ENCODE measurements around the gene RFLNA. TPM values are rescaled to one million over a fixed set of nuclear protein-coding genes. Genes with fewer than 3 reads are reported as not detected.

Gene RFLNA
- total and polyA plus RNA-seq, 2 experiments from 2014 or later: 3.9 to 20.4 TPM

DNA sequence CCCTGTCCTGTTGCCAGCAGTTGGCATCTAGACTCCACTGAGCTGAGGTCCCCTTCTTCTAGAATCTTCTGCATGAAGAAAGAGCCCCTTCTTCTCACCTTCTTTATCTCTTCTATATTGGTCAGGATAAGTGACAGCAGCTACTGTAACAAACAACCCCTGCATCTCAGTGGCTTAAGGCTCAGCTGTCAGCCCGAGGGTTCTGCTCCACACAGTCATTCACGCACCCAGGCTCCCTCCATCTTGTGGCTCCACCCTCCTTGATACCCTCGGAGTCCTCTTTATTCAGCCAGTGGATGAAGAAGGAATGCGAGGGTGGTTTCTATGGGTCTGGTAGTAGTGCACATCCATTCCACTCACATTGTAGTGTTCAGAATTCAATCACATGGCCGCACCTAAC is 10.5 kb upstream of the RFLNA start (continued):
- TF ChIP-seq, protein P1, sequence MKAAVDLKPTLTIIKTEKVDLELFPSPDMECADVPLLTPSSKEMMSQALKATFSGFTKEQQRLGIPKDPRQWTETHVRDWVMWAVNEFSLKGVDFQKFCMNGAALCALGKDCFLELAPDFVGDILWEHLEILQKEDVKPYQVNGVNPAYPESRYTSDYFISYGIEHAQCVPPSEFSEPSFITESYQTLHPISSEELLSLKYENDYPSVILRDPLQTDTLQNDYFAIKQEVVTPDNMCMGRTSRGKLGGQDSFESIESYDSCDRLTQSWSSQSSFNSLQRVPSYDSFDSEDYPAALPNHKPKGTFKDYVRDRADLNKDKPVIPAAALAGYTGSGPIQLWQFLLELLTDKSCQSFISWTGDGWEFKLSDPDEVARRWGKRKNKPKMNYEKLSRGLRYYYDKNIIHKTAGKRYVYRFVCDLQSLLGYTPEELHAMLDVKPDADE (IDR thresholded peaks at IDR 0.05): no peak
- TF ChIP-seq POLR2AphosphoS5 (IDR thresholded peaks at IDR 0.05; ENCODE audit: low read depth): no peak
- TF ChIP-seq, protein P2, sequence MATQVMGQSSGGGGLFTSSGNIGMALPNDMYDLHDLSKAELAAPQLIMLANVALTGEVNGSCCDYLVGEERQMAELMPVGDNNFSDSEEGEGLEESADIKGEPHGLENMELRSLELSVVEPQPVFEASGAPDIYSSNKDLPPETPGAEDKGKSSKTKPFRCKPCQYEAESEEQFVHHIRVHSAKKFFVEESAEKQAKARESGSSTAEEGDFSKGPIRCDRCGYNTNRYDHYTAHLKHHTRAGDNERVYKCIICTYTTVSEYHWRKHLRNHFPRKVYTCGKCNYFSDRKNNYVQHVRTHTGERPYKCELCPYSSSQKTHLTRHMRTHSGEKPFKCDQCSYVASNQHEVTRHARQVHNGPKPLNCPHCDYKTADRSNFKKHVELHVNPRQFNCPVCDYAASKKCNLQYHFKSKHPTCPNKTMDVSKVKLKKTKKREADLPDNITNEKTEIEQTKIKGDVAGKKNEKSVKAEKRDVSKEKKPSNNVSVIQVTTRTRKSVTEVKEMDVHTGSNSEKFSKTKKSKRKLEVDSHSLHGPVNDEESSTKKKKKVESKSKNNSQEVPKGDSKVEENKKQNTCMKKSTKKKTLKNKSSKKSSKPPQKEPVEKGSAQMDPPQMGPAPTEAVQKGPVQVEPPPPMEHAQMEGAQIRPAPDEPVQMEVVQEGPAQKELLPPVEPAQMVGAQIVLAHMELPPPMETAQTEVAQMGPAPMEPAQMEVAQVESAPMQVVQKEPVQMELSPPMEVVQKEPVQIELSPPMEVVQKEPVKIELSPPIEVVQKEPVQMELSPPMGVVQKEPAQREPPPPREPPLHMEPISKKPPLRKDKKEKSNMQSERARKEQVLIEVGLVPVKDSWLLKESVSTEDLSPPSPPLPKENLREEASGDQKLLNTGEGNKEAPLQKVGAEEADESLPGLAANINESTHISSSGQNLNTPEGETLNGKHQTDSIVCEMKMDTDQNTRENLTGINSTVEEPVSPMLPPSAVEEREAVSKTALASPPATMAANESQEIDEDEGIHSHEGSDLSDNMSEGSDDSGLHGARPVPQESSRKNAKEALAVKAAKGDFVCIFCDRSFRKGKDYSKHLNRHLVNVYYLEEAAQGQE (IDR thresholded peaks at IDR 0.05; ENCODE audit: unreplicated experiment): no peak
- TF ChIP-seq ZNF331 (CRISPR knock-in tag; IDR thresholded peaks at IDR 0.05; ENCODE audit: low read depth): no peak
- TF ChIP-seq, protein P3, sequence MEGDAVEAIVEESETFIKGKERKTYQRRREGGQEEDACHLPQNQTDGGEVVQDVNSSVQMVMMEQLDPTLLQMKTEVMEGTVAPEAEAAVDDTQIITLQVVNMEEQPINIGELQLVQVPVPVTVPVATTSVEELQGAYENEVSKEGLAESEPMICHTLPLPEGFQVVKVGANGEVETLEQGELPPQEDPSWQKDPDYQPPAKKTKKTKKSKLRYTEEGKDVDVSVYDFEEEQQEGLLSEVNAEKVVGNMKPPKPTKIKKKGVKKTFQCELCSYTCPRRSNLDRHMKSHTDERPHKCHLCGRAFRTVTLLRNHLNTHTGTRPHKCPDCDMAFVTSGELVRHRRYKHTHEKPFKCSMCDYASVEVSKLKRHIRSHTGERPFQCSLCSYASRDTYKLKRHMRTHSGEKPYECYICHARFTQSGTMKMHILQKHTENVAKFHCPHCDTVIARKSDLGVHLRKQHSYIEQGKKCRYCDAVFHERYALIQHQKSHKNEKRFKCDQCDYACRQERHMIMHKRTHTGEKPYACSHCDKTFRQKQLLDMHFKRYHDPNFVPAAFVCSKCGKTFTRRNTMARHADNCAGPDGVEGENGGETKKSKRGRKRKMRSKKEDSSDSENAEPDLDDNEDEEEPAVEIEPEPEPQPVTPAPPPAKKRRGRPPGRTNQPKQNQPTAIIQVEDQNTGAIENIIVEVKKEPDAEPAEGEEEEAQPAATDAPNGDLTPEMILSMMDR (conservative IDR thresholded peaks at IDR 0.05; ENCODE audit: low read depth in 2 of 2): no peak
- no peak for TF ChIP-seq CREB1 (CRISPR knock-in tag; IDR thresholded peaks at IDR 0.05; ENCODE audit: low read depth)
- no peak for TF ChIP-seq STAT1 (IDR thresholded peaks at IDR 0.05; ENCODE audit: unreplicated experiment)
- no peak for TF ChIP-seq JUNB (IDR thresholded peaks at IDR 0.05; ENCODE audit: unreplicated experiment)

DNA sequence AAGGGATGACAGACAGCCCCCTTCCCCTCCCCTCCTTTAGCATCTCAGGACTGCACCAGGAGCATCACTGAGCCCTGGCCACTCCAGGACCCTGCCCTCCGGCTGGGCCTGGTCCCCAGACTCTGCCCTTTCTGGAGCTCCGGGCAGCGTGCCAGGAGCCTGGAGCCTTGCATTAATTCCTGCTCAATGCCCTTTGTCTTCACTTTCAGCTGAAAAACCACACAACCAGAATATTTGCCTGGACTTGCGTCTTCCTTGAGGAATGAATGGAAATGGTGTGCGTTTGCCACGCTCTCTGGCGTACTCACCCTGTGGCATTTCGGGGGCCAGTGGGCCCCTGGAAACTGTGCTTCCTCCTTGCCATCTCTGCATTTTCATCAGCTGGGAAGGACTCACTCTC is 8.5 kb upstream of the RFLNA start:
- peaks cover 3% of the 10 kb centered on the region; the same call in 1 of the 3 replicates for H3K36me3 Mint-ChIP-seq (ENCODE audit: low read depth)
- H3K4me2 ChIP-seq: no peak overlapping the region
- no peaks in the 10 kb centered on the region for H3K79me2 ChIP-seq (replicated peaks; ENCODE audit: insufficient read depth)
- peaks cover 9% of the 10 kb centered on the region; the same call in 1 of the 2 replicates for H3K4me1 ChIP-seq (ENCODE audit: insufficient read depth)
- H2AFZ ChIP-seq: no peak overlapping the region
- peaks cover 2% of the 10 kb centered on the region; the same call in 1 of the 3 replicates for H3K4me1 Mint-ChIP-seq
- H3K4me3 ChIP-seq: no peak overlapping the region
- peaks cover 2% of the 10 kb centered on the region; the same call in 1 of the 2 replicates for H3F3A ChIP-seq (replicated peaks; ENCODE audit: low read depth)
- peaks cover 11% of the 10 kb centered on the region for H3K27me3 Mint-ChIP-seq (ENCODE audit: insufficient read depth, low read depth, poor library complexity)
- DNase-seq (ENCODE audit: low spot score): no peak
- no peak overlapping the region for H3K27ac ChIP-seq (ENCODE audit: low read depth)
- no peaks in the 10 kb centered on the region for H4K20me1 ChIP-seq (replicated peaks; ENCODE audit: insufficient read depth)
- H3K4me3 Mint-ChIP-seq: no peak overlapping the region
- H3K9me2 ChIP-seq (ENCODE audit: insufficient read depth): no peaks in the 10 kb centered on the region
- no peak overlapping the region for H3K27ac Mint-ChIP-seq
- peaks cover 25% of the 10 kb centered on the region for H3K9me3 Mint-ChIP-seq
- H3K36me3 ChIP-seq (ENCODE audit: insufficient read depth): 0 out of 2 replicates have a peak, but pooled peaks cover 5% of the 10 kb centered on the region
- H3K27me3 ChIP-seq (ENCODE audit: insufficient read depth): no peaks in the 10 kb centered on the region
- ATAC-seq: no peak
- TF ChIP-seq, protein P1 (IDR thresholded peaks at IDR 0.05): no peak
- TF ChIP-seq JUNB (IDR thresholded peaks at IDR 0.05; ENCODE audit: unreplicated experiment) (no peak), POLR2AphosphoS5 (IDR thresholded peaks at IDR 0.05; ENCODE audit: low read depth) (no peak), ZNF331 (CRISPR knock-in tag; IDR thresholded peaks at IDR 0.05; ENCODE audit: low read depth) (no peak), ZNF114 (CRISPR knock-in tag; IDR thresholded peaks at IDR 0.05) (no peak)
- TF ChIP-seq, protein P4, sequence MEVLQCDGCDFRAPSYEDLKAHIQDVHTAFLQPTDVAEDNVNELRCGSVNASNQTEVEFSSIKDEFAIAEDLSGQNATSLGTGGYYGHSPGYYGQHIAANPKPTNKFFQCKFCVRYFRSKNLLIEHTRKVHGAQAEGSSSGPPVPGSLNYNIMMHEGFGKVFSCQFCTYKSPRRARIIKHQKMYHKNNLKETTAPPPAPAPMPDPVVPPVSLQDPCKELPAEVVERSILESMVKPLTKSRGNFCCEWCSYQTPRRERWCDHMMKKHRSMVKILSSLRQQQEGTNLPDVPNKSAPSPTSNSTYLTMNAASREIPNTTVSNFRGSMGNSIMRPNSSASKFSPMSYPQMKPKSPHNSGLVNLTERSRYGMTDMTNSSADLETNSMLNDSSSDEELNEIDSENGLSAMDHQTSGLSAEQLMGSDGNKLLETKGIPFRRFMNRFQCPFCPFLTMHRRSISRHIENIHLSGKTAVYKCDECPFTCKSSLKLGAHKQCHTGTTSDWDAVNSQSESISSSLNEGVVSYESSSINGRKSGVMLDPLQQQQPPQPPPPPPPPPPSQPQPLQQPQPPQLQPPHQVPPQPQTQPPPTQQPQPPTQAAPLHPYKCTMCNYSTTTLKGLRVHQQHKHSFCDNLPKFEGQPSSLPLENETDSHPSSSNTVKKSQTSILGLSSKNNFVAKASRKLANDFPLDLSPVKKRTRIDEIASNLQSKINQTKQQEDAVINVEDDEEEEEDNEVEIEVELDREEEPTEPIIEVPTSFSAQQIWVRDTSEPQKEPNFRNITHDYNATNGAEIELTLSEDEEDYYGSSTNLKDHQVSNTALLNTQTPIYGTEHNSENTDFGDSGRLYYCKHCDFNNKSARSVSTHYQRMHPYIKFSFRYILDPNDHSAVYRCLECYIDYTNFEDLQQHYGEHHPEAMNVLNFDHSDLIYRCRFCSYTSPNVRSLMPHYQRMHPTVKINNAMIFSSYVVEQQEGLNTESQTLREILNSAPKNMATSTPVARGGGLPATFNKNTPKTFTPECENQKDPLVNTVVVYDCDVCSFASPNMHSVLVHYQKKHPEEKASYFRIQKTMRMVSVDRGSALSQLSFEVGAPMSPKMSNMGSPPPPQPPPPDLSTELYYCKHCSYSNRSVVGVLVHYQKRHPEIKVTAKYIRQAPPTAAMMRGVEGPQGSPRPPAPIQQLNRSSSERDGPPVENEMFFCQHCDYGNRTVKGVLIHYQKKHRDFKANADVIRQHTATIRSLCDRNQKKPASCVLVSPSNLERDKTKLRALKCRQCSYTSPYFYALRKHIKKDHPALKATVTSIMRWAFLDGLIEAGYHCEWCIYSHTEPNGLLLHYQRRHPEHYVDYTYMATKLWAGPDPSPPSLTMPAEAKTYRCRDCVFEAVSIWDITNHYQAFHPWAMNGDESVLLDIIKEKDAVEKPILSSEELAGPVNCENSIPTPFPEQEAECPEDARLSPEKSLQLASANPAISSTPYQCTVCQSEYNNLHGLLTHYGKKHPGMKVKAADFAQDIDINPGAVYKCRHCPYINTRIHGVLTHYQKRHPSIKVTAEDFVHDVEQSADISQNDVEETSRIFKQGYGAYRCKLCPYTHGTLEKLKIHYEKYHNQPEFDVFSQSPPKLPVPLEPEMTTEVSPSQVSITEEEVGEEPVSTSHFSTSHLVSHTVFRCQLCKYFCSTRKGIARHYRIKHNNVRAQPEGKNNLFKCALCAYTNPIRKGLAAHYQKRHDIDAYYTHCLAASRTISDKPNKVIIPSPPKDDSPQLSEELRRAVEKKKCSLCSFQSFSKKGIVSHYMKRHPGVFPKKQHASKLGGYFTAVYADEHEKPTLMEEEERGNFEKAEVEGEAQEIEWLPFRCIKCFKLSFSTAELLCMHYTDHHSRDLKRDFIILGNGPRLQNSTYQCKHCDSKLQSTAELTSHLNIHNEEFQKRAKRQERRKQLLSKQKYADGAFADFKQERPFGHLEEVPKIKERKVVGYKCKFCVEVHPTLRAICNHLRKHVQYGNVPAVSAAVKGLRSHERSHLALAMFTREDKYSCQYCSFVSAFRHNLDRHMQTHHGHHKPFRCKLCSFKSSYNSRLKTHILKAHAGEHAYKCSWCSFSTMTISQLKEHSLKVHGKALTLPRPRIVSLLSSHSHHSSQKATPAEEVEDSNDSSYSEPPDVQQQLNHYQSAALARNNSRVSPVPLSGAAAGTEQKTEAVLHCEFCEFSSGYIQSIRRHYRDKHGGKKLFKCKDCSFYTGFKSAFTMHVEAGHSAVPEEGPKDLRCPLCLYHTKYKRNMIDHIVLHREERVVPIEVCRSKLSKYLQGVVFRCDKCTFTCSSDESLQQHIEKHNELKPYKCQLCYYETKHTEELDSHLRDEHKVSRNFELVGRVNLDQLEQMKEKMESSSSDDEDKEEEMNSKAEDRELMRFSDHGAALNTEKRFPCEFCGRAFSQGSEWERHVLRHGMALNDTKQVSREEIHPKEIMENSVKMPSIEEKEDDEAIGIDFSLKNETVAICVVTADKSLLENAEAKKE (CRISPR knock-in tag; IDR thresholded peaks at IDR 0.05): no peak

Data from GM23338 (cell line).